KBM-7 (cell line): ENCODE measurements around the gene RBM28.

Experiments used
- DNase-seq: peaks from one replicate; pipeline ENCODE4 v3.0.0-alpha.2; 2015
- in situ Hi-C: fragments of 300-500 bp; cut with MboI; formaldehyde crosslinking; loops from 2 replicates; pipeline ENCODE4 v1.14.3; 2020; ENCODE audit warnings: low sequenced_read_pairs, low pct_unique_long_range_greater_than_20kb, mixed read lengths

RBM28 gene

GRCh38 chr7:128374041-128374440 is 30.3 kb upstream of the RBM28 start:
- DNase-seq = no peak
- in situ Hi-C loops = no loop called here

- in situ Hi-C loops = no loop called here
- DNase-seq = no peak
Measured at GRCh38 chr7:128373606-128374005, 29.9 kb upstream of the RBM28 start.

- in situ Hi-C loops = no loop called here
- no peak for DNase-seq
Measured at GRCh38 chr7:128370491-128370890, 26.8 kb upstream of the RBM28 start.

GRCh38 chr7:128366986-128367385 is 23.3 kb upstream of the RBM28 start:
- no peak for DNase-seq
- in situ Hi-C loops = no loop called here

GRCh38 chr7:128366300-128366699 is 22.6 kb upstream of the RBM28 start:
- no peak for DNase-seq
- in situ Hi-C loops = no loop called here

DNA sequence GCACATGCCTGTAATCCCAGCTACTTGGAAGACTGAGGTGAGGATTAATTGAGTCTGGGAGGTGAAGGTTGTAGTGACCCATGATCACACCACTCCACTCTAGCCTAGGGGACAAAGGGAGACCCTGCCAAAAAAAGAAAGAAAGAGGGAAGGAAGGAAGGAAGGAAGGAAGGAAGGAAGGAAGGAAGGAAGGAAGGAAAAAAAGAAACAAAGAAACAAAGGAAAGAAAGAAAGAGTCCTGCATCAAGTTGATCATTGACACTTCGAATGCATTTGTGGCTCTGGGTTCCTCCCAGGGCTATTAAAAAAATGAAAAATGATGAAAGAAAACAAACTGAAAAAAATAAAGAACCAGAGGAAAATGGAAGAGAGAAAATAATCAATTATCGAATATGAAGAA is 21.7 kb upstream of the RBM28 start:
- in situ Hi-C loops = no loop called here

GRCh38 chr7:128364166-128364870 is 20.6 kb upstream of the RBM28 start:
- no peak for DNase-seq

More for the DNA sequence above, 21.7 kb upstream of the RBM28 start:
- DNase-seq = no peak

GRCh38 chr7:128363261-128363721 is 19.6 kb upstream of the RBM28 start:
- no peak for DNase-seq
- in situ Hi-C loops = no loop called here

More at GRCh38 chr7:128364166-128364870, 20.6 kb upstream of the RBM28 start:
- in situ Hi-C loops = no loop called here

DNA sequence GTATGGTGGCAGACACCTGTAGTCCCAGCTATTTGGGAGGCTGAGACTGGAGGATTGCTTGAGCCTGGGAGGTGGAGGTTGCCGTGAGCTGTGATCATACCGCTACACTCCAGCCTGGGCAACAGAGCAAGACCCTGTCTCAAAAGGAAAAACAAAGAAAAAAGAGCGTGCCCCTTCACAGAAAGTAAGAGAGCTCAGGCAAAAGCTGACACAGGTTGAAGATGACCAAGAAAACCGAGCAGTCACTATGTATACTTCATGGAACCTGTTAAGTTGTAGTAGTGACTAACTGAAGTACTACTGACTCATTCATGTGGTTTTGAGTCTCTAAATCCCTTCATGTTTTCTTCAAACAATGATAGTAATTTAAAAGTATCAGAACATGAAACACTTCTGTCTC is 19.0 kb upstream of the RBM28 start:
- no peak for DNase-seq

DNA sequence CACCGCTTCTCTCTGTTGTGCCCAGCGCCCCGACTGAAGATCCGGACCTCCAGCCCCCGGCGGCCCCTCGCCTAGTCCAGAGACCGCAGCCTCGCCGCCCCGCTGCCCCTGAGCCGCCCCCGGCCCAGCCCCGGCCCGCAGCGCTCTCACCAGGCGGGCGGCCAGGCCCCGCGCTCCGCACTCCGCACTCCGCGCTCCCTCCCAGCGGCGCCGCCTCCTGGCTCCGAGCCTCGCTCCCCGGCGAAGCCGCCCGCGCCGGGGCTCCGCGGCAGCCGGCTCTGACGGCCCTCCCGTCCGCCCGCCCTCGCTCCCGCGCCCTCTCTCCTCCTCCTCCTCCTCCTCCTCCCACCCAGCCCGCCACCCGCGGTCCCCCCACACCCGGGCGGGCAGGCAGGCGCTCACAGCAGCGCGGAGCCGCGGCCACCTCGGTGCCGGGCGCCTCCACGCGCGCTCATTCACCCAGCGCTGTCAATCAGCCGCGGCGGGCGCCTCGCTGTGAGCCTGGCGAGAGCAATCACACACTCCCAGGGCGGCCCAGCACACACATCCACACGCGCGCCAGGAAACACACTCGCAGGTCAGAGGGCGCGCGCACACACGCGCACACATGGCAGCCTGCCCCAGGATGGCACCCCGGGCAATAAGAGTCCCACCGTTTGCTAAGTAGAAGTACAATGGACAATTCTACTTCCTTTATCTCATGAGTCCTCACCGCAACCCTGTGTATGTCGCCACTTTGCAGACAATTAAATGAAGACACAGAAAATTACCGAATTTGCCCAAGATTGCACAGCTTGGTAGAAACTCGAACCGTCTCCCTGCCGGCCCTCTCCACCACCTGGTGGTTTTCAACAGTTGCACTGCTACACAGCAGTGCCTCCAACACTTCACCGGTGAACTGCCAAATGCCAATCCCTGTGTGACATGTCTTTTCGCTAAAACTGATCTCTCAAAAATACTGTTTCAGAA is 18.0 kb upstream of the RBM28 start, which contains the start of gene PRRT4:
TSS of gene PRRT4 (minus strand) at position 280 of the 969 bp plus-strand sequence.
- peak; percentile 57 for DNase-seq
- in situ Hi-C loops = no loop called here

More for the DNA sequence above, 19.0 kb upstream of the RBM28 start:
- in situ Hi-C loops = no loop called here

- DNase-seq = no peak
- in situ Hi-C loops = no loop called here
Measured at GRCh38 chr7:128360359-128360678, 16.6 kb upstream of the RBM28 start.

DNA sequence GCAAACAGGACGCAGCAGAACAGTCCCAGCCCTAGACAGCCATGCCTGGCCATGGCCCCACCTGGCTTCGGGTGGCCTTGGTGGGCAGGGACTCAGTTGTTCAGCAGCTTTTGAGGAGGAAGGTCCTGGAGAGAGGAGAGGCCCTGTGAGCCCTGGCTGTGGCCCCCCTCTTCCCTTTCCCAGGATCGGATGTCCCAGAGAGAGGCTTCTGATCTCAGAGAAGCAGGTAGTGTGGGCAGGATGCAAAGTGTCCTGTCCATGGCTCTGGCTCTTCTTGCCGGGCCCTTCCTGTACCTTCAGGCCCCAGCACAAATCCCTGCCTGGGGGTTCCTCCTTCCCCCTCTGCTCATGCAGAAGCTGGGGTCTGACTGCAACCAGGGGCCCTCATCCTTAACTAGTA is 16.2 kb upstream of the RBM28 start:
- in situ Hi-C loops = no loop called here
- DNase-seq = no peak

DNA sequence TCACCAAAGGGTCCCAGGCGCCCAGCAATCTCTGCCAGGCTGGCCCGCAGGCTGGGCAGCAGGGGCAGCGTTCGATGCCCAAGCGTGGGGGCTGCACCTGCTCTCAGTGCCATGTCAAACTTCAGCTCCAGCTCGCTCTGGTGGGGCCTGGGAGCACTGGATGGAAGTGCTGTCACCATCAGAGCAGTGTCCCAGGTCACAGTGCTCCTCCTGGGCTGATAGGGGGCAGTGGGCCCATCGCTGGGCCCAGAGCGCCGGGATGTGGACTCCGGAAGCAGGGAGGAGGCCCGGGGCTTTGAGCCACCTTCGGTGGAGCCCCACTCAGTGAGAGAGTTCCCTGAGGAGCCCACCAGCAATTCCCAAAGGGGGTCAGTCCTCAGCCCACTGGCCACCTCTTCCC is 15.6 kb upstream of the RBM28 start:
- no peak for DNase-seq
- in situ Hi-C loops = no loop called here

DNA sequence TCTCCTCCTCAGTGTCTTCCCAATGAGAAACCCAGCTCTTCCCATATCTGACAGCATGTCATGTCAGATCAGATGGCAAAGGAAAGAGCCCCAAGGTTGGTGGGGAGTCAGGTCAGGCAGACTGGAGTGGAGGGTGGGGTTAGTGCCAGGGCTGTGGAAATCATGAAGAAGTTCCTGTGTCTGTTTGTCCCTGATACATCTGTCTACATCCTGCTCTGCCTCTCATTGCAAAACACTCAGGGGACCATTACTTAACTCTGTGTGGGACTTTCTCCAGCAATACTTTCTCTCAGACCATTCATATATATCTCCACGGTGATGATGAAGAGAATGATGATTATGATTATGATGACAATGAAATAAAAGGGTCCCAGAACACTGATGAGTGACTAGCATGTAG is 14.5 kb upstream of the RBM28 start:
- in situ Hi-C loops = no loop called here
- no peak for DNase-seq

- DNase-seq = no peak
- in situ Hi-C loops = no loop called here
Measured at GRCh38 chr7:128357217-128357613, 13.5 kb upstream of the RBM28 start.

- no peak for DNase-seq
- in situ Hi-C loops = no loop called here
Measured at GRCh38 chr7:128356546-128357216, 13.0 kb upstream of the RBM28 start.

- in situ Hi-C loops = no loop called here
- no peak for DNase-seq
Measured at GRCh38 chr7:128353610-128354009, 9.9 kb upstream of the RBM28 start.

DNA sequence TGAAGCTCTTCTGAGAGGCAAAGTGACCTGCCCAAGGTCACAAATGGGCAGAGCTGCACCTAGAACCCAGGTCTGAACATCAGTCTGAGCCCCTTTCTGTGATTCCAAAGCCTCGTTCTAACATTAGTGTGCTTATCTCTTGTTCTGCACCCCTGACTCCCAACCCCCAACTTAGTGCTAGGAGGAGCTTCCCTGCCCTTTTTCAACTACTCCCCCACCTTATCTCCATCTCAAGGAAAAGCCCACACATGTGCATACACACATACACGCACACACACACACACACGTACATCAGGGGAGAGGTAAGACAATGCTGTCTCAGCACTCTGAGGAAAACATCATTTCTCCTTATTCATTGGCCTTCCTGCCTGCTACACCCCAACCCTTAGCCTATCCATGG is 9.5 kb upstream of the RBM28 start:
- in situ Hi-C loops = no loop called here

DNA sequence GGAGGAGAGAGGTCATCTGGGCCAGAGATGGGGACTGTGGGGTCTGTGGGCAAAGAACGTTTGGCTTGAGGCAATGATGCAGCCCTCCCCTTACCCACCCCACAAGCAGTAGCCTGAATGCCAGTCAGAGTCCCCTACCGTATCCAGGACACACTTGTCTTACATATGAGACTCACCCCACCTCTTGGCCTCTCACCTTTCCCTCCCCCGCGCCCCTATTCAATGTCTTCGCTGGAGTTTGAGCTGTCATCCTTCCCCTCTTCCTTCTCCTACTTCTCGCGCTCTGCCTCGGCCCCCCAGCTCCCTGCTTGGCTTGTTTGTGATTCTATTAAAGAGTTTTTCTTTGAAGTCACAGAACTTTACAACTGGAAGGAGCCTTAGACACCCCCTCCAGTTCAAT is 8.9 kb upstream of the RBM28 start:
- in situ Hi-C loops = no loop called here
- no peak for DNase-seq

More for the DNA sequence above, 9.5 kb upstream of the RBM28 start:
- no peak for DNase-seq

DNA sequence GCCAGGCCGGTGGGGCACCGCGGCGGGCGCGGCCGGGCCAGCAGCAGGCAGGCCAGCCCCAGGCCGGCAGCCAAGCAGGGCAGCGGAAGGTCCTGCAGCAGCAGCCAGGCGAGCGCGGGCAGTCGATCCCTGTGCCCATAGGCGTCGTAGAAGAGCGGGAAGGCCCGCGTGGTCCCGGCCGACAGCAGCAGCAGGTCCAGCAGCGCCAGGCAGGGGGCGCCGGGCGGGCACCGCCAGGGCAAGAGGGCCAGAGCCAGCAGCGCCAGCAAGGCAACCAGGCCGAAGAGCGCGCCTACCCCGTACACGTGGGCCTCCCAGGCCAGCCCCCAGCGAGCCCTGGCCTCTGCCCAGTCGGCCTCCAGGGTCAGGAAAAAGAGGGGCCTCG is 8.4 kb upstream of the RBM28 start:
- in situ Hi-C loops = no loop called here
- no peak for DNase-seq
